Glutamatergic neuron (in vitro differentiated cells): ENCODE results near the gene PIK3CD. TPM values are rescaled to one million over a fixed set of nuclear protein-coding genes. Genes with fewer than 3 reads are reported as not detected.
A peak's percentile ranks its signal among the peaks of the same experiment; 100 is the strongest.

Experiments
- DNase-seq: peaks from one replicate; pipeline ENCODE4 v3.0.0; 2022
- H3K27ac Mint-ChIP-seq: one replicate; pipeline ENCODE4 v1.8.0; 2020; ENCODE audit warnings: mild to moderate bottlenecking, mixed read lengths, inconsistent platforms; ENCODE audit not compliant: unreplicated experiment
- H3K27me3 Mint-ChIP-seq: one replicate; pipeline ENCODE4 v1.8.0; 2020; ENCODE audit warnings: mild to moderate bottlenecking, moderate library complexity, mixed read lengths, inconsistent platforms; ENCODE audit not compliant: unreplicated experiment
- H3K36me3 Mint-ChIP-seq: one replicate; pipeline ENCODE4 v1.8.0; 2020; ENCODE audit warnings: mild to moderate bottlenecking, mixed read lengths, inconsistent platforms; ENCODE audit not compliant: unreplicated experiment
- H3K4me1 Mint-ChIP-seq: one replicate; pipeline ENCODE4 v1.8.0; 2020; ENCODE audit warnings: mild to moderate bottlenecking, low read depth, mixed read lengths, inconsistent platforms; ENCODE audit not compliant: unreplicated experiment
- H3K4me3 Mint-ChIP-seq: one replicate; pipeline ENCODE4 v1.8.0; 2020; ENCODE audit warnings: mild to moderate bottlenecking, mixed read lengths, inconsistent platforms; ENCODE audit not compliant: unreplicated experiment
- H3K9me3 Mint-ChIP-seq: one replicate; pipeline ENCODE4 v1.8.0; 2020; ENCODE audit warnings: mild to moderate bottlenecking, moderate library complexity, mixed read lengths, inconsistent platforms; ENCODE audit not compliant: unreplicated experiment
- CTCF ChIP-seq: fragments of 200-600 bp; sonication (generic); IDR thresholded peaks from one replicate; pipeline ENCODE4 v1.5.0; 2021; ENCODE audit not compliant: partially characterized antibody, unreplicated experiment
- total RNA-seq: library from RNA; stranded (reverse); fragmentation: NEBNext Ultra II Directional; extraction: Animal tissue kit (Norgen Biotek cat#: 25700); gene quantifications from one replicate; pipeline ENCODE4 v1.2.1, GENCODE V29; 2021; ENCODE audit not compliant: unreplicated experiment

PIK3CD gene
- total RNA-seq, 1 donor from 2014 or later, result 39.4 TPM

GRCh38 chr1:9731051-9731537 lies 79.6 kb downstream of the PIK3CD start:
- Mint-ChIP-seq H3K27ac (no peak overlapping the region), H3K36me3 (peaks cover 10% of the 10 kb centered on the region), H3K27me3 (peaks cover 5% of the 10 kb centered on the region), H3K4me3 (no peak overlapping the region), H3K9me3 (no peaks in the 10 kb centered on the region), H3K4me1 (no peaks in the 10 kb centered on the region)
- TF ChIP-seq CTCF, result no peak
- DNase-seq, result no peak

- H3K4me3 Mint-ChIP-seq, result no peak overlapping the region
- no peak for TF ChIP-seq CTCF
- no peak overlapping the region for H3K27ac Mint-ChIP-seq
Measured at GRCh38 chr1:9731561-9731960, 80.0 kb downstream of the PIK3CD start.

GRCh38 chr1:9732123-9732971 lies 80.8 kb downstream of the PIK3CD start:
- H3K9me3 Mint-ChIP-seq, result peaks cover 1% of the 10 kb centered on the region
- H3K27me3 Mint-ChIP-seq, result peaks cover 5% of the 10 kb centered on the region
- H3K27ac Mint-ChIP-seq, result peak overlapping the region; percentile 28
- TF ChIP-seq CTCF, result no peak
- no peaks in the 10 kb centered on the region for H3K4me1 Mint-ChIP-seq
- DNase-seq, result no peak
- peaks cover 10% of the 10 kb centered on the region for H3K36me3 Mint-ChIP-seq
- no peak overlapping the region for H3K4me3 Mint-ChIP-seq

More at GRCh38 chr1:9731561-9731960, 80.0 kb downstream of the PIK3CD start:
- Mint-ChIP-seq H3K4me1 (no peaks in the 10 kb centered on the region), H3K9me3 (no peaks in the 10 kb centered on the region), H3K27me3 (peaks cover 5% of the 10 kb centered on the region), H3K36me3 (peaks cover 10% of the 10 kb centered on the region)
- DNase-seq, result no peak

GRCh38 chr1:9733160-9733789 lies 81.7 kb downstream of the PIK3CD start:
- TF ChIP-seq CTCF, result no peak
- no peak overlapping the region for H3K4me3 Mint-ChIP-seq
- peaks cover 10% of the 10 kb centered on the region for H3K36me3 Mint-ChIP-seq
- peaks cover 4% of the 10 kb centered on the region for H3K4me1 Mint-ChIP-seq
- no peak overlapping the region for H3K27ac Mint-ChIP-seq
- DNase-seq, result no peak
- H3K9me3 Mint-ChIP-seq, result peaks cover 1% of the 10 kb centered on the region
- peaks cover 5% of the 10 kb centered on the region for H3K27me3 Mint-ChIP-seq

GRCh38 chr1:9735800-9736199 lies 84.3 kb downstream of the PIK3CD start:
- TF ChIP-seq CTCF, result no peak
- Mint-ChIP-seq H3K27ac (no peak overlapping the region), H3K27me3 (peaks cover 8% of the 10 kb centered on the region), H3K4me1 (peaks cover 4% of the 10 kb centered on the region), H3K36me3 (peaks cover 10% of the 10 kb centered on the region), H3K4me3 (no peak overlapping the region), H3K9me3 (peaks cover 1% of the 10 kb centered on the region)
- no peak for DNase-seq
